T-helper 17 cell (primary cell): Measurements from ENCODE around the gene TMEM40. TPM values are rescaled to one million over a fixed set of nuclear protein-coding genes. Genes with fewer than 3 reads are reported as not detected.

Source experiments
- ATAC-seq: fragments of 150-1000 bp; cut with Tn5 transposase; 2 replicates; pipeline ENCODE4 v1.10.0; 2021; ENCODE audit warnings: mild to moderate bottlenecking, moderate library complexity
- DNase-seq, 3 donors: peaks; one replicate each; pipeline versions ENCODE4 v3.0.0 to v3.0.0-alpha.2; 2020 to 2021
- H3K9me3 ChIP-seq: one replicate; pipeline ENCODE4 v1.7.0; 2013; ENCODE audit warnings: low read length, mild to moderate bottlenecking; ENCODE audit not compliant: control insufficient read depth, poor library complexity, severe bottlenecking
- H3K27ac Mint-ChIP-seq: one replicate; pipeline ENCODE4 v1.8.0; 2022; ENCODE audit warnings: mild to moderate bottlenecking, moderate library complexity, mixed read lengths
- H3K27me3 Mint-ChIP-seq: one replicate; pipeline ENCODE4 v1.8.0; 2022; ENCODE audit warnings: mixed read lengths
- H3K36me3 Mint-ChIP-seq: one replicate; pipeline ENCODE4 v1.8.0; 2022; ENCODE audit warnings: low read depth, mixed read lengths
- H3K4me1 Mint-ChIP-seq: one replicate; pipeline ENCODE4 v1.8.0; 2022; ENCODE audit warnings: mild to moderate bottlenecking, mixed read lengths
- H3K4me3 Mint-ChIP-seq: one replicate; pipeline ENCODE4 v1.8.0; 2022; ENCODE audit warnings: mild to moderate bottlenecking, moderate library complexity, mixed read lengths
- total RNA-seq, 4 donors: library from RNA in 2 of 4; stranded (reverse) in 2 of 4; gene quantifications; one replicate each; pipeline ENCODE4 v1.2.3 and lab custom pipeline; 2022 to 2026

TMEM40 gene
- total RNA-seq, 2 donors from 2014 or later: 2.8 to 54.0 TPM

DNA sequence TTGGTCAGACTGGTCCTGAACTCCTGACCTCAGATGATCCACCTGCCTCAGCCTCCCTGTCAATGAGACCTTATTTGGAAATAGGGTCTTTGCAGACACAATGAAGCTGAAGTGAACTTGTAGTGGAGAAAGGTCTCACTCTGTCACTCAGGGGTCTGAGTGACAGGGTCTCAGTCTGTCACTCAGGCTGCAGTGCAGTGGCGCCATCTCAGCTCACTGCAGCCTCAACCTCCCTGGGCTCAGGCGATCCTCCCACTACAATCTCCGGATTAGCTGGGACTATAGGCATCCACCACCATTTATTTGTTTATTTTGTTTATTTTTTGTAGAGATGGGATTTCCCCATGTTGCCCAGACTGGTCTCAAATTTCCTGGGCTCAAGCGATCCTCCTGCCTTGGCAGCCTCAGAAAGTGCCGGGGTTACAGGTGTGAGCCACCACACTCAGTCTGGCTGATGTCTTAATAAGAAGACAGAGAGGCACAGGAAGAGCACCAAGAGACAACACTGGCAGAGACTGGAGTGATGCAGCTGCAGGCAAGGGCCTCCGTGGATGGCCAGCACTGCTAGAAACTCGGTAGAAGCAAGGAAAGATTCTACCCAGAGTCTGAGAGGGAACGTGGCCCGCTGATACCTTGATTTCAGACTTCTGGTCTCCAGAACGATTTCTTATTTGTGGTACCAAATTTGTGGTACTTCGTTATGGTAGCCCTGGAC lies 68.9 kb downstream of the TMEM40 start:
- H3K36me3 Mint-ChIP-seq: no peaks in the 10 kb centered on the region
- H3K27ac Mint-ChIP-seq: no peak overlapping the region
- H3K4me1 Mint-ChIP-seq: no peaks in the 10 kb centered on the region
- DNase-seq (no peak), ATAC-seq (no peak)
- H3K27me3 Mint-ChIP-seq: peaks cover 7% of the 10 kb centered on the region
- no peak overlapping the region for H3K4me3 Mint-ChIP-seq
- H3K9me3 ChIP-seq: no peaks in the 10 kb centered on the region

DNA sequence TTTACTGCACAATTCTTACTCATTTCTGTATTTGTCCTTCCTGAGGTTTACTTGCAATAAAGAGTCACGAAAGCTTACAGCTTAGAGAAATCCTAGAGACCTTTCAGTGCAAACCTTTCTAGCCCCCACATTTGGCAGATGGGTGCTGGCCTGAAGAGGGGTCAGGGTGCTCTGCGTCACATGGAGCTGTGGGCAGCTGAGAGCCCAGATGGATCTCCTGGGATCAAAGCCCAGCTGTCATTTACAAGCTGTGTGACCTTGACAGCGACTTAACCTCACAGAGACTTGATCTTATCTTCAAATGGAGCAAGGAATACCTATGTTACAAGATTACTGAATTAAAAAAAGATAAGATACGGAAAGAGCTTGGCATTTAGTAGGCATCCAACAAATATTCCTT lies 71.1 kb downstream of the TMEM40 start:
- H3K36me3 Mint-ChIP-seq: no peaks in the 10 kb centered on the region
- no peaks in the 10 kb centered on the region for H3K9me3 ChIP-seq
- DNase-seq: no peak
- H3K27me3 Mint-ChIP-seq: peaks cover 7% of the 10 kb centered on the region
- H3K27ac Mint-ChIP-seq: no peak overlapping the region
- H3K4me1 Mint-ChIP-seq: no peaks in the 10 kb centered on the region
- no peak for ATAC-seq
- no peak overlapping the region for H3K4me3 Mint-ChIP-seq

DNA sequence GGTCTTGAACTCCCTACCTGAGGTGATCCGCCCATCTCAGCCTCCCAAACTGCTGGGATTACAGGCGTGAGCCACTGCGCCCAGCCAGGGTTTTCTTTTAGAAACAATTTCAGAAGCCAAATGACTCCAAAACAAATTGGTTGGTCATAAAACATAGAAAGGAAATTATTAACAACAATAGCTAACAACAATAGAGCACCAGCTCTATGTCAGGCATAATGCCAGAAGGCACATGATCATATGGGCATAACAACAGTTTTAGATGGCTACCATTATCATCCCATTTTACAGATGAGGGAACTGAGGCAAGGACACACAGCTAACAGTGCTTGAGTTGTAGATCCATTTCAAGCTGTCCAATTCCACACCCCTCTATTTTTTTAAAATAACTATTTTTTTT lies 73.0 kb downstream of the TMEM40 start:
- no peak overlapping the region for H3K27ac Mint-ChIP-seq
- no peaks in the 10 kb centered on the region for H3K36me3 Mint-ChIP-seq
- peaks cover 7% of the 10 kb centered on the region for H3K27me3 Mint-ChIP-seq
- ATAC-seq: no peak
- no peak for DNase-seq
- no peaks in the 10 kb centered on the region for H3K4me1 Mint-ChIP-seq
- H3K9me3 ChIP-seq: no peaks in the 10 kb centered on the region
- H3K4me3 Mint-ChIP-seq: no peak overlapping the region

Other genes with a start within 250 kb of the TMEM40 start
- not detected for gene MKRN2OS, start 213.8 kb downstream of the TMEM40 start, total RNA-seq
- 10 to 100 TPM; 21.9 to 23.9 TPM for gene MKRN2, start 202.2 kb downstream of the TMEM40 start, total RNA-seq
- gene RAF1, start 95.1 kb downstream of the TMEM40 start, total RNA-seq: 100 to 1,000 TPM; 115 to 123 TPM
- gene CAND2, start 37.4 kb upstream of the TMEM40 start, total RNA-seq: 1 to 10 TPM; 1.2 to 1.6 TPM
- gene RPL32, start 82.3 kb upstream of the TMEM40 start, total RNA-seq: 1,000 to 10,000 TPM; 3,315 to 3,401 TPM